Astrocyte (in vitro differentiated cells and primary cell): ENCODE measurements around the gene JAM3. TPM values are rescaled to one million over a fixed set of nuclear protein-coding genes. Genes with fewer than 3 reads are reported as not detected.

ENCODE experiments used
- DNase-seq: peaks from one replicate; pipeline ENCODE4 v3.0.0-alpha.2; 2010; ENCODE audit warnings: low read depth
- FAIRE-seq: peaks from 2 replicates; lab custom pipeline; 2011; peaks lifted over from hg19 to GRCh38; lab: Jason Lieb, UNC
- H2AFZ ChIP-seq: 2 replicates; pipeline ENCODE4 v1.6.0; 2012; ENCODE audit warnings: low read depth, low read length, inconsistent platforms
- H3K27ac ChIP-seq: 2 replicates; pipeline ENCODE4 v1.5.1; 2011; ENCODE audit warnings: low read depth, low read length, inconsistent platforms
- H3K27me3 ChIP-seq: 2 replicates; pipeline ENCODE4 v1.6.0; 2011; ENCODE audit warnings: low read length, inconsistent platforms; ENCODE audit not compliant: insufficient read depth
- H3K36me3 ChIP-seq: 2 replicates; pipeline ENCODE4 v1.5.1; 2011; ENCODE audit warnings: low read length, inconsistent platforms; ENCODE audit not compliant: insufficient read depth
- H3K4me1 ChIP-seq: 2 replicates; pipeline ENCODE4 v1.5.1; 2011; ENCODE audit warnings: low read length, inconsistent platforms; ENCODE audit not compliant: insufficient read depth
- H3K4me2 ChIP-seq: 2 replicates; pipeline ENCODE4 v1.6.0; 2012; ENCODE audit warnings: low read length, inconsistent platforms
- H3K4me3 ChIP-seq: 2 replicates; pipeline ENCODE4 v1.5.1; 2011; ENCODE audit warnings: low read depth, mild to moderate bottlenecking, low read length, inconsistent platforms; ENCODE audit not compliant: insufficient read depth
- H3K79me2 ChIP-seq: 2 replicates; pipeline ENCODE4 v1.6.0; 2012; ENCODE audit warnings: mild to moderate bottlenecking, low read length, inconsistent platforms; ENCODE audit not compliant: insufficient read depth
- H3K9ac ChIP-seq: 2 replicates; pipeline ENCODE4 v1.6.0; 2012; ENCODE audit warnings: mild to moderate bottlenecking, low read length, inconsistent platforms
- H3K9me3 ChIP-seq: 2 replicates; pipeline ENCODE4 v1.5.1; 2012; ENCODE audit warnings: low read depth, mild to moderate bottlenecking, low read length, inconsistent platforms; ENCODE audit not compliant: insufficient read depth
- H4K20me1 ChIP-seq: 2 replicates; pipeline ENCODE4 v1.6.0; 2012; ENCODE audit warnings: low read length, inconsistent platforms; ENCODE audit not compliant: insufficient read depth
- H3K27ac Mint-ChIP-seq: one replicate; pipeline ENCODE4 v1.8.0; 2021; ENCODE audit warnings: mild to moderate bottlenecking, mixed read lengths; ENCODE audit not compliant: unreplicated experiment
- H3K27me3 Mint-ChIP-seq: one replicate; pipeline ENCODE4 v1.8.0; 2021; ENCODE audit warnings: low read depth, mixed read lengths; ENCODE audit not compliant: unreplicated experiment
- H3K36me3 Mint-ChIP-seq: one replicate; pipeline ENCODE4 v1.8.0; 2021; ENCODE audit warnings: low read depth, mixed read lengths; ENCODE audit not compliant: unreplicated experiment
- H3K4me1 Mint-ChIP-seq: one replicate; pipeline ENCODE4 v1.8.0; 2021; ENCODE audit warnings: low read depth, mixed read lengths; ENCODE audit not compliant: unreplicated experiment
- H3K4me3 Mint-ChIP-seq: one replicate; pipeline ENCODE4 v1.8.0; 2021; ENCODE audit warnings: mild to moderate bottlenecking, moderate library complexity, mixed read lengths; ENCODE audit not compliant: unreplicated experiment
- H3K9me3 Mint-ChIP-seq: one replicate; pipeline ENCODE4 v1.8.0; 2021; ENCODE audit warnings: mild to moderate bottlenecking, mixed read lengths; ENCODE audit not compliant: unreplicated experiment
- EZH2 ChIP-seq: IDR thresholded peaks from 2 replicates; pipeline ENCODE4 v1.6.1; 2012; ENCODE audit warnings: mild to moderate bottlenecking, low read length, inconsistent platforms; ENCODE audit not compliant: insufficient read depth
- total RNA-seq: library from RNA; stranded (reverse); gene quantifications from 2 replicates; pipeline ENCODE4 v1.2.1, GENCODE V29; 2021
- TF ChIP-seq, protein P1 (sequence below): IDR thresholded peaks from 2 replicates; pipeline ENCODE4 v1.5.1; 2011; ENCODE audit warnings: low read depth, mild to moderate bottlenecking, inconsistent platforms, low read length, moderate library complexity; ENCODE audit not compliant: insufficient read depth

Gene JAM3
- total RNA-seq, 1 donor from 2014 or later = 88.3 TPM

GRCh38 chr11:134027671-134028070 is 41.2 kb upstream of the JAM3 start:
- H3K9me3 ChIP-seq = no peaks in the 10 kb centered on the region
- H3K36me3 ChIP-seq = no peaks in the 10 kb centered on the region
- H3K4me3 ChIP-seq = no peak overlapping the region
- peaks cover 11% of the 10 kb centered on the region for H3K27me3 ChIP-seq
- H2AFZ ChIP-seq = no peak overlapping the region
- H3K27me3 Mint-ChIP-seq = peaks cover 45% of the 10 kb centered on the region
- H3K4me1 Mint-ChIP-seq = peaks cover 15% of the 10 kb centered on the region
- no peak overlapping the region for H3K27ac ChIP-seq
- H3K9ac ChIP-seq = no peak overlapping the region
- no peaks in the 10 kb centered on the region for H3K4me1 ChIP-seq
- H4K20me1 ChIP-seq = no peaks in the 10 kb centered on the region
- H3K4me3 Mint-ChIP-seq = no peak overlapping the region
- no peak overlapping the region for H3K27ac Mint-ChIP-seq
- no peaks in the 10 kb centered on the region for H3K79me2 ChIP-seq
- DNase-seq (no peak), FAIRE-seq (no peak)
- no peaks in the 10 kb centered on the region for H3K9me3 Mint-ChIP-seq
- H3K36me3 Mint-ChIP-seq = no peaks in the 10 kb centered on the region
- no peak overlapping the region for H3K4me2 ChIP-seq
- TF ChIP-seq EZH2 = no peak
- TF ChIP-seq, protein P1, sequence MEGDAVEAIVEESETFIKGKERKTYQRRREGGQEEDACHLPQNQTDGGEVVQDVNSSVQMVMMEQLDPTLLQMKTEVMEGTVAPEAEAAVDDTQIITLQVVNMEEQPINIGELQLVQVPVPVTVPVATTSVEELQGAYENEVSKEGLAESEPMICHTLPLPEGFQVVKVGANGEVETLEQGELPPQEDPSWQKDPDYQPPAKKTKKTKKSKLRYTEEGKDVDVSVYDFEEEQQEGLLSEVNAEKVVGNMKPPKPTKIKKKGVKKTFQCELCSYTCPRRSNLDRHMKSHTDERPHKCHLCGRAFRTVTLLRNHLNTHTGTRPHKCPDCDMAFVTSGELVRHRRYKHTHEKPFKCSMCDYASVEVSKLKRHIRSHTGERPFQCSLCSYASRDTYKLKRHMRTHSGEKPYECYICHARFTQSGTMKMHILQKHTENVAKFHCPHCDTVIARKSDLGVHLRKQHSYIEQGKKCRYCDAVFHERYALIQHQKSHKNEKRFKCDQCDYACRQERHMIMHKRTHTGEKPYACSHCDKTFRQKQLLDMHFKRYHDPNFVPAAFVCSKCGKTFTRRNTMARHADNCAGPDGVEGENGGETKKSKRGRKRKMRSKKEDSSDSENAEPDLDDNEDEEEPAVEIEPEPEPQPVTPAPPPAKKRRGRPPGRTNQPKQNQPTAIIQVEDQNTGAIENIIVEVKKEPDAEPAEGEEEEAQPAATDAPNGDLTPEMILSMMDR = no peak

DNA sequence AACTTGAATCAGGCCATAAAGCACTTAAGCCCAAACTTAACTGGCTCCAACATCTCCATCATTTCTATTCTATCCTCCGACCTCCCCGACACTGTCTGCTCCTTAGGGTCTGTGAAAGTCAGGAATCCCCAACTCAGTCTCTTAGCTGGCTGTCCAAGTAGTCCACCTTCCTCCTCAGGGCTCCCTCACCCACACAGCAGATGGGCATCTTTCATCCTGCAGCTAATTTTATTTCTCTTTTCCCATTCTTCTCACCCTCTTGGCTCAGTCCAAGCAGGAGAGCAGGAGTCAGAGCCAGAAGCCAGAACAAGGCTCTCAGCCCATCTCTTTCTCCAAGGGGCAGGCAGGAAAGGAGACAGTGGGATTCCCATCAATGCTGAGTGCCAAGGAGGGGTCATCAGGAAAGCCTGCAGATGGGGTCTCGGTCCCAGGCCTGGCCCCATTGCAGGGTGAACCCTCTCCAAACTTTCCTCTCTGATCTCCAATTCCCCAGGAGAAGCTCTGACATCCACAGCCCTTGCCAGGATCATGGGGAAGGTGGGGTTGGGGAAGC is 40.4 kb upstream of the JAM3 start:
- Histone ChIP-seq H4K20me1 (no peaks in the 10 kb centered on the region), H2AFZ (no peak overlapping the region), H3K27me3 (peaks cover 11% of the 10 kb centered on the region), H3K4me2 (no peak overlapping the region), H3K79me2 (no peaks in the 10 kb centered on the region), H3K4me1 (peaks cover 4% of the 10 kb centered on the region), H3K9me3 (no peaks in the 10 kb centered on the region), H3K4me3 (no peak overlapping the region), H3K9ac (no peak overlapping the region), H3K36me3 (no peaks in the 10 kb centered on the region), H3K27ac (no peak overlapping the region)
- no peak for FAIRE-seq
- H3K36me3 Mint-ChIP-seq = no peaks in the 10 kb centered on the region
- TF ChIP-seq, protein P1 = no peak
- no peak for TF ChIP-seq EZH2
- no peak for DNase-seq
- no peak overlapping the region for H3K4me3 Mint-ChIP-seq
- H3K27me3 Mint-ChIP-seq = peaks cover 45% of the 10 kb centered on the region
- H3K9me3 Mint-ChIP-seq = no peaks in the 10 kb centered on the region
- H3K27ac Mint-ChIP-seq = no peak overlapping the region
- H3K4me1 Mint-ChIP-seq = peaks cover 16% of the 10 kb centered on the region

DNA sequence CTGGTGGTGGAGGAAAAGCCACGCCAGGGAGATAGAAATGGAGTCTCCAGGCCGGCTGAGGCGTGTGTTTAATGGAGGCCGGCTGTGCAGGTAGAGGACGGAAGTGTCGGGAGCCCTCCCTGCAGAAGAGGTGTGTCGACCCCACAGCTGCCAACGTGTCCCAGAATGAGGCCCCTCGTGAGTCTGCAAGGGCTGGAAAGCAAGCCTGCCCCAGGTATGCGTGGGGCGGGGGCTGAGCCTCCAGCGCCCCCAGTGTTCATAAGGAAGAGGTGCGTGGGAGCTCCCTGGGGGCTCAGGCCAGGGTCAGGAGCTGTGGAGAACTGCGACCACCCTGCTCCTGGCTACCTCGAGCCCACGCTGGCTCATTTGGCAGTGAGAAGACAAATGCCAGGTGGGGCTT is 38.0 kb upstream of the JAM3 start:
- H3K4me1 Mint-ChIP-seq = peaks cover 19% of the 10 kb centered on the region
- Histone ChIP-seq H3K27ac (no peak overlapping the region), H2AFZ (no peak overlapping the region), H3K36me3 (no peaks in the 10 kb centered on the region), H3K9me3 (no peaks in the 10 kb centered on the region), H4K20me1 (no peaks in the 10 kb centered on the region), H3K27me3 (peaks cover 11% of the 10 kb centered on the region), H3K9ac (no peak overlapping the region), H3K4me3 (no peak overlapping the region), H3K4me1 (peaks cover 19% of the 10 kb centered on the region), H3K4me2 (no peak overlapping the region), H3K79me2 (no peaks in the 10 kb centered on the region)
- no peak overlapping the region for H3K4me3 Mint-ChIP-seq
- no peak for DNase-seq
- no peaks in the 10 kb centered on the region for H3K36me3 Mint-ChIP-seq
- no peak for FAIRE-seq
- H3K27me3 Mint-ChIP-seq = peaks cover 45% of the 10 kb centered on the region
- TF ChIP-seq, protein P1 = no peak
- TF ChIP-seq EZH2 = no peak
- no peak overlapping the region for H3K27ac Mint-ChIP-seq
- no peaks in the 10 kb centered on the region for H3K9me3 Mint-ChIP-seq
